DND-41 (cell line): ENCODE measurements around the gene ZNF330.
"Not testable (repeated sequence)": the region's sequence is repeated elsewhere in the genome, so short reads cannot be mapped to it uniquely, and the experiment has no call there.

Experiments
- ATAC-seq: fragments of 200-7000 bp; cut with Tn5 transposase; 3 replicates; pipeline ENCODE4 v1.9.1; 2021; ENCODE audit warnings: low read depth; ENCODE audit not compliant: insufficient read depth
- DNase-seq: peaks from one replicate; pipeline ENCODE4 v3.0.0-alpha.2; 2020
- H2AFZ ChIP-seq: 2 replicates; pipeline ENCODE4 v1.6.0; 2012; ENCODE audit warnings: low read depth, low read length
- H3K27ac ChIP-seq: 2 replicates; pipeline ENCODE4 v1.5.1; 2012; ENCODE audit warnings: low read length, inconsistent platforms
- H3K27me3 ChIP-seq: fragments of 200-600 bp; sonication (generic); 2 replicates; pipeline ENCODE4 v1.6.0; 2012; ENCODE audit warnings: low read length, mild to moderate bottlenecking, inconsistent platforms; ENCODE audit not compliant: insufficient read depth, poor library complexity
- H3K36me3 ChIP-seq: 2 replicates; pipeline ENCODE4 v1.5.1; 2012; ENCODE audit warnings: low read length, inconsistent platforms; ENCODE audit not compliant: insufficient read depth
- H3K4me1 ChIP-seq: 2 replicates; pipeline ENCODE4 v1.5.1; 2012; ENCODE audit warnings: mild to moderate bottlenecking, low read length; ENCODE audit not compliant: insufficient read depth
- H3K4me2 ChIP-seq: 2 replicates; pipeline ENCODE4 v1.6.0; 2012; ENCODE audit warnings: mild to moderate bottlenecking, moderate library complexity, low read length, inconsistent platforms; ENCODE audit not compliant: insufficient read depth
- H3K4me3 ChIP-seq, 2 experiments: fragments of 200-600 bp in 1 of 2; shearing (Covaris generic) in 1 of 2; 2 replicates each; pipeline ENCODE4 v1.5.1; 2012 to 2016; ENCODE audit warnings: inconsistent platforms in 2 of 2, low read length in 2 of 2, mild to moderate bottlenecking in 2 of 2, low read depth in 1 of 2, moderate library complexity in 1 of 2
- H3K79me2 ChIP-seq: 2 replicates; pipeline ENCODE4 v1.6.0; 2012; ENCODE audit warnings: low read length, inconsistent platforms; ENCODE audit not compliant: insufficient read depth
- H3K9ac ChIP-seq: 2 replicates; pipeline ENCODE4 v1.6.0; 2012; ENCODE audit warnings: low read depth, mild to moderate bottlenecking, inconsistent platforms, low read length, moderate library complexity
- H3K9me3 ChIP-seq: 2 replicates; pipeline ENCODE4 v1.5.1; 2012; ENCODE audit warnings: low read length, moderate library complexity, mild to moderate bottlenecking, inconsistent platforms; ENCODE audit not compliant: insufficient read depth, severe bottlenecking
- H4K20me1 ChIP-seq: 2 replicates; pipeline ENCODE4 v1.6.0; 2012; ENCODE audit warnings: low read length; ENCODE audit not compliant: insufficient read depth
- EZH2 ChIP-seq: IDR thresholded peaks from 3 replicates; pipeline ENCODE4 v1.6.1; 2012; ENCODE audit warnings: borderline replicate concordance, low read depth, mild to moderate bottlenecking, moderate library complexity, low read length, inconsistent platforms; ENCODE audit not compliant: severe bottlenecking
- TF ChIP-seq, protein P1 (sequence below): IDR thresholded peaks from 2 replicates; pipeline ENCODE4 v1.5.1; 2012; ENCODE audit warnings: borderline replicate concordance, low read length, moderate library complexity, mild to moderate bottlenecking; ENCODE audit not compliant: poor library complexity, severe bottlenecking; ENCODE audit errors: extremely low read depth

The ZNF330 gene

GRCh38 chr4:141216002-141216761 is 4.5 kb upstream of the ZNF330 start:
- no peaks in the 10 kb centered on the region for H4K20me1 ChIP-seq
- H3K4me3 ChIP-seq: no peak overlapping the region
- H3K9me3 ChIP-seq: no peaks in the 10 kb centered on the region
- no peak for ATAC-seq
- no peak overlapping the region for H3K27ac ChIP-seq
- H2AFZ ChIP-seq: no peak overlapping the region
- H3K4me1 ChIP-seq: peaks cover 7% of the 10 kb centered on the region
- H3K27me3 ChIP-seq: peaks cover 2% of the 10 kb centered on the region
- H3K36me3 ChIP-seq: no peaks in the 10 kb centered on the region
- no peak for DNase-seq
- no peak overlapping the region for H3K9ac ChIP-seq
- no peak overlapping the region for H3K4me2 ChIP-seq
- peaks cover 5% of the 10 kb centered on the region for H3K79me2 ChIP-seq
- TF ChIP-seq EZH2: no peak

DNA sequence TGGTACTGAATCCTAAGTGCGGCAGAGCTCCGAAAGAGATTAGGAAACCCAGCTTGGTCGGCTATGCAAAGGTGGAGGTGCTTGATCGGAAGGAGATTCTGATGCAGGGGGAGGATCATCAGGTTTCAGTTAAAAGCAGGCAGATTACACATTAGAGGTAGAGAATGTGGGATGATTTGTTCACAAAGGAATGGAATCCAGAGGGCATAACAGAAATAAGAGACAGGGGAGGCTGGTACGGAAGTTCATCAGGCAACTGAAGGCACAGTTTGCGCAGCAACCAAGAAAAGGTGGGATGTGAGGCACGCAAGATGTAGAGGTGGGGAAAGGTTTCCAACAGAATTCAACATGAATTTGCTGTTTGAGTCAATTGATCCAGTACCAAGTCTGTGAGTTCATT is 424 bp upstream of the ZNF330 start:
- peaks cover 27% of the 10 kb centered on the region for H3K4me1 ChIP-seq
- peak overlapping the region; percentile 57 to 88; a peak in 3 of 4 replicates for H3K4me3 ChIP-seq
- H2AFZ ChIP-seq: peak overlapping the region; percentile 97
- peaks cover 30% of the 10 kb centered on the region for H3K36me3 ChIP-seq
- DNase-seq (no peak), ATAC-seq (no peak; the same call in 2 of the 3 replicates)
- H3K27ac ChIP-seq: peak overlapping the region; percentile 89
- peak overlapping the region; percentile 68 for H3K4me2 ChIP-seq
- TF ChIP-seq, protein P1, sequence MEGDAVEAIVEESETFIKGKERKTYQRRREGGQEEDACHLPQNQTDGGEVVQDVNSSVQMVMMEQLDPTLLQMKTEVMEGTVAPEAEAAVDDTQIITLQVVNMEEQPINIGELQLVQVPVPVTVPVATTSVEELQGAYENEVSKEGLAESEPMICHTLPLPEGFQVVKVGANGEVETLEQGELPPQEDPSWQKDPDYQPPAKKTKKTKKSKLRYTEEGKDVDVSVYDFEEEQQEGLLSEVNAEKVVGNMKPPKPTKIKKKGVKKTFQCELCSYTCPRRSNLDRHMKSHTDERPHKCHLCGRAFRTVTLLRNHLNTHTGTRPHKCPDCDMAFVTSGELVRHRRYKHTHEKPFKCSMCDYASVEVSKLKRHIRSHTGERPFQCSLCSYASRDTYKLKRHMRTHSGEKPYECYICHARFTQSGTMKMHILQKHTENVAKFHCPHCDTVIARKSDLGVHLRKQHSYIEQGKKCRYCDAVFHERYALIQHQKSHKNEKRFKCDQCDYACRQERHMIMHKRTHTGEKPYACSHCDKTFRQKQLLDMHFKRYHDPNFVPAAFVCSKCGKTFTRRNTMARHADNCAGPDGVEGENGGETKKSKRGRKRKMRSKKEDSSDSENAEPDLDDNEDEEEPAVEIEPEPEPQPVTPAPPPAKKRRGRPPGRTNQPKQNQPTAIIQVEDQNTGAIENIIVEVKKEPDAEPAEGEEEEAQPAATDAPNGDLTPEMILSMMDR: no peak
- no peak for TF ChIP-seq EZH2
- peak overlapping the region; percentile 83 for H3K9ac ChIP-seq
- H4K20me1 ChIP-seq: peaks cover 5% of the 10 kb centered on the region; the same call in 1 of the 2 replicates
- H3K79me2 ChIP-seq: peaks cover 36% of the 10 kb centered on the region
- H3K9me3 ChIP-seq: no peaks in the 10 kb centered on the region
- H3K27me3 ChIP-seq: no peaks in the 10 kb centered on the region

- H2AFZ ChIP-seq: no peak overlapping the region
- H3K4me2 ChIP-seq: peak overlapping the region; percentile 68; the same call in 1 of the 2 replicates
- peaks cover 27% of the 10 kb centered on the region for H3K4me1 ChIP-seq
- H4K20me1 ChIP-seq: peaks cover 7% of the 10 kb centered on the region; the same call in 1 of the 2 replicates
- ATAC-seq (no peak), DNase-seq (no peak)
- H3K79me2 ChIP-seq: peaks cover 42% of the 10 kb centered on the region
- no peak for TF ChIP-seq EZH2
- TF ChIP-seq, protein P1: no peak
- H3K27ac ChIP-seq: no peak overlapping the region
- H3K9me3 ChIP-seq: no peaks in the 10 kb centered on the region
- no peaks in the 10 kb centered on the region for H3K27me3 ChIP-seq
- peaks cover 55% of the 10 kb centered on the region for H3K36me3 ChIP-seq
- no peak overlapping the region for H3K9ac ChIP-seq
- no peak overlapping the region for H3K4me3 ChIP-seq
These were observed 2.7 kb downstream of the ZNF330 start for GRCh38 chr4:141223418-141223817.

DNA sequence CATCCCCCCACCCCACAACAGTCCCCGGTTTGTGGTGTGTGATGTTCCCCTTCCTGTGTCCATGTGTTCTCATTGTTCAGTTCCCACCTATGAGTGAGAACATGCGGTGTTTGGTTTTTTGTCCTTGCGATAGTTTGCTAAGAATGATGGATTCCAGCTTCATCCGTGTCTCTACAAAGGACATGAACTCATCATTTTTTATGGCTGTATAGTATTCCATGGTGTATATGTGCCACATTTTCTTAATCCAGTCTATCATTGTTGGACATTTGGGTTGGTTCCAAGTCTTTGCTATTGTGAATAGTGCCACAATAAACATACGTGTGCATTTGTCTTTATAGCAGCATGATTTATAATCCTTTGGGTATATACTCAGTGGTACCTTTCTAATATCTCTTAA is 6.6 kb downstream of the ZNF330 start:
- not testable (repeated sequence) for H3K4me3 ChIP-seq, H3K9me3 ChIP-seq, H2AFZ ChIP-seq, H3K27me3 ChIP-seq, ATAC-seq, H3K27ac ChIP-seq, H4K20me1 ChIP-seq, H3K4me2 ChIP-seq, DNase-seq, H3K9ac ChIP-seq
- Histone ChIP-seq H3K36me3 (peaks cover 80% of the 10 kb centered on the region), H3K4me1 (peaks cover 14% of the 10 kb centered on the region), H3K79me2 (peaks cover 26% of the 10 kb centered on the region)
